Measurements from ENCODE around the gene PRKACA.

Gene PRKACA

DNA sequence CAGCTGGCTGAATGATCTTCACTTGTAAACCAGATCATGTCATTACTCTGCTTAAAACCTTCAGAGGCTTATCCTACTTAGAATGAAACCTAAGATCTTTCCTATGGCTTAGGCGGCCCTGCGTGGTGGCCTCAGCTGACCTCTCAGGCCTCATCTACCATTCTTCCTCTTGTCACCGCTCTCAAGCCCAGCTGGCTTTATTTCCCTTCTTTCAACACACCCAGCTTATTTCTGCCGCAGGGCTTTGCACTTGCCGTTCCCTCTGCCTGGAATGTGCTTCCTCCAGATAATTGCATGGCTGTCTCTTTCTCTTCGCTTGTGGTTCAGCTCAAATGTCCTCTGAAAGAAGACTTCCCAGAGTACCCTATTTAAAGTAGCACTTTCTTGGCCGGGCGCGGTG, 22.4 kb upstream of the PRKACA start:
- no peak for TF ChIP-seq POLR2A (IDR thresholded peaks at IDR 0.05; ENCODE audit: low read depth, low read length)

DNA sequence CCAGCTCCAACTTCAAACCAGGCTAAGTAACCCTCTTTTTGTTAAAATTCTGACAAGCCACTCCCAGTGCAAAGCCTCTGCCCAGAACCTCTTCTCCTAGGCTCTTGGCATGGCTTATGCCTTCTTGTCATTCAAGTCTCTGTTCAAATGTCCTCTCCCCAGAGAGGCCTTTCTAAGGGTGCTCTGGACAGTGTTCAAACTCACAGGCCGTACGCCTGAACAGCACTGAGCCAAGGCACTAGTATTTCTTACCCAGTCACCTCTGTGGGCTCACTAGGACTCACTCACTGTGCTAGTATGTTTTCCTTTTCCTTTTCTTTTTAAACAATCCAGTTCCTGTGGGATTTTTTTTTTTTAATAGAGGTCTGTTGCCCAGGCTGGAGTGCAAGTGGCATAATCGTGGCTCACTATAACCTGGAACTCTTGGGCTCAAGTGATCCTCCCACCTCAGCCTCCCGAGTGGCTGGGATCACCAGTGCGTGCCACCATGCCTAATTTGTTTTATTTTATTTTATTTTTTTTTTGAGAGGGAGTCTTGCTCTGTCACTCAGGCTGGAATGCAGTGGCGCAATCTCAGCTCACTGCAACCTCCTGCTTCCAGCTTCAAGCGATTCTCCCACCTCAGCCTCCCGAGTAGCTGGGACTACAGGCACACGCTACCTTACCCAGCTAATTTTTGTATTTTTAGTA, 21.2 kb upstream of the PRKACA start:
- FAIRE-seq (no peak), DNase-seq (ENCODE audit: insufficient read length, low spot score) (no peak)
- no peak for TF ChIP-seq POLR2A (IDR thresholded peaks at IDR 0.05; ENCODE audit: low read depth, low read length)

More for the DNA sequence above, 22.4 kb upstream of the PRKACA start:
- FAIRE-seq (no peak), DNase-seq (ENCODE audit: insufficient read length, low spot score) (no peak)

- FAIRE-seq (peak; percentile 70), DNase-seq (ENCODE audit: insufficient read length, low spot score) (peak; percentile 95)
- peak; percentile 96 for TF ChIP-seq POLR2A (IDR thresholded peaks at IDR 0.05; ENCODE audit: low read depth, low read length)
These were observed 19.1 kb upstream of the PRKACA start, which contains the start of gene ASF1B for GRCh38 chr19:14136509-14137281. TSS of gene ASF1B (minus strand) at chr19:14136589. CDS start at chr19:14136456, 133 bp downstream.

DNA sequence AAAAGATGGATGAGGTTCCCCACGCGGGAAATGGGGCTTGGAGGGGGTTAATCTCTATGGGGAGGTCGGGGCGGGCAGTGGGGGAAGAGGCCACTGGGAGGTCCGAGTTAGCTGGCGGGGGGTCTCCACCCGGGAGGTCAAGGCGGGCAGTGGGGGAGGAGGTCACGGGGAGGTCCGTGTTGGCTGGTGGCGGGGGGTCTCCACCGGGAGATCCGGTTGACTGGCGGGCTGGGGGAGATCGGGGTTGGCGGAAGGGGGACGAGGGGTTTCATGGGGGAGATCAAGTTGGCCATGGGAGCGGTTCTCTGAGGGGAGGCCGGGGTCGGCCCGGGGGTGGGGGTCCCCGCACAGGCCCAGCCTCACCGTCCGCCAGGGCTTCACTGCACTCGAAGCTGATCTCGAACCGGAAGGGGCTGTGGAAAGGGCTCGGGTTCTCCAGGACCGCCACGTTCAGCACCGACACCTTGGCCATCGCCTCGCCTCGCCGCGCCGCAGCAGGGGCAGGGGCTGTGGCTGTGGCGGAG, 18.5 kb upstream of the PRKACA start:
- FAIRE-seq (no peak), DNase-seq (ENCODE audit: insufficient read length, low spot score) (no peak)
- no peak for TF ChIP-seq POLR2A (IDR thresholded peaks at IDR 0.05; ENCODE audit: low read depth, low read length)

- DNase-seq (ENCODE audit: insufficient read length, low spot score), result no peak
- FAIRE-seq, result no peak
- TF ChIP-seq POLR2A (IDR thresholded peaks at IDR 0.05; ENCODE audit: low read depth, low read length), result no peak
These were observed 17.8 kb upstream of the PRKACA start for GRCh38 chr19:14135355-14135754.

GRCh38 chr19:14127929-14128509, 10.5 kb upstream of the PRKACA start:
- no peak for FAIRE-seq
- no peak for TF ChIP-seq POLR2A (IDR thresholded peaks at IDR 0.05; ENCODE audit: low read depth, low read length)
- DNase-seq (ENCODE audit: insufficient read length, low spot score), result no peak

DNA sequence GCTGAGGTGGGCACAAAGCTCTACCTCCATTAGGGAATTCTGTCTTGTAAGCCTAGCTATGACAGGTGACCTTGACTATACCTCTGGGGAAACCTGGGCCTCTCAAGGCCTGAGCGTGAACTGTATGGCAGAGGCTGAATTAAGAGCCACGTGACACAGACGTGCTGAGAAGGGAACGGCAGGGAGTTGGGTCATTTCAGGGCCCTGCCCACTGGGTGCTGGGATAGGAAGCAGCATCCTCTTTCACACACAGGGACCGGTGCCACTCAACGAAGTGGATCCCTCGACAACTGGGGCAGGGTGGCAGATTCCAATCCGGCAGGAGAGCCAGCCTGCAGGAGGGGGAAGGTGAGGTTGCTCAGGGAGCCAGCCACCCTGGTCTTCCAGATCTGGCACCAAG, 9.6 kb upstream of the PRKACA start:
- no peak for FAIRE-seq
- DNase-seq (ENCODE audit: insufficient read length, low spot score), result no peak
- TF ChIP-seq POLR2A (IDR thresholded peaks at IDR 0.05; ENCODE audit: low read depth, low read length), result no peak

DNA sequence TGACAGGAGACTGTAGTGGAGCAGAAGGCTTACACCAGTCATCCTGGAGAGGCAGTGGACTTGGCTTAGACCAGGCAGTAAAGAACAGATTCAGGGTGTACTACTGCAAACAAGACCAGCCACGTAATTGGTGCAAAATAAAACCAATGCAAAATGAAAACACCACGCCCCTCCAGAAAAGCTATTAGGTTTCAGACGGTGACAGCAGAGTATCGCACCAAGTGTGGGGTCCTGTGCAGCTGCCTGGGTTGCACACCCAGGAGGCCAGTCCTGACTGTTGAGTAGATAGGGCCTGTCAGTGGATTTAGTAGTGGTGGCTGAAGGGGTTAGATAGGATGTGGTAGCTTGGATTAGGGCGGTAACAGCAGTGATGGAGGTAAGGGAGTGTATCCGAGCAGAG, 5.4 kb upstream of the PRKACA start:
- no peak for DNase-seq (ENCODE audit: insufficient read length, low spot score)
- no peak for TF ChIP-seq POLR2A (IDR thresholded peaks at IDR 0.05; ENCODE audit: low read depth, low read length)
- FAIRE-seq, result no peak

- TF ChIP-seq POLR2A (IDR thresholded peaks at IDR 0.05; ENCODE audit: low read depth, low read length), result no peak
- FAIRE-seq (no peak), DNase-seq (ENCODE audit: insufficient read length, low spot score) (no peak)
These were observed 2.9 kb upstream of the PRKACA start for GRCh38 chr19:14120497-14120780.

GRCh38 chr19:14119644-14120496, 2.3 kb upstream of the PRKACA start:
- FAIRE-seq (no peak), DNase-seq (ENCODE audit: insufficient read length, low spot score) (no peak)
- no peak for TF ChIP-seq POLR2A (IDR thresholded peaks at IDR 0.05; ENCODE audit: low read depth, low read length)

GRCh38 chr19:14119146-14119545, 1.6 kb upstream of the PRKACA start:
- no peak for DNase-seq (ENCODE audit: insufficient read length, low spot score)
- FAIRE-seq, result no peak
- TF ChIP-seq POLR2A (IDR thresholded peaks at IDR 0.05; ENCODE audit: low read depth, low read length), result no peak

DNA sequence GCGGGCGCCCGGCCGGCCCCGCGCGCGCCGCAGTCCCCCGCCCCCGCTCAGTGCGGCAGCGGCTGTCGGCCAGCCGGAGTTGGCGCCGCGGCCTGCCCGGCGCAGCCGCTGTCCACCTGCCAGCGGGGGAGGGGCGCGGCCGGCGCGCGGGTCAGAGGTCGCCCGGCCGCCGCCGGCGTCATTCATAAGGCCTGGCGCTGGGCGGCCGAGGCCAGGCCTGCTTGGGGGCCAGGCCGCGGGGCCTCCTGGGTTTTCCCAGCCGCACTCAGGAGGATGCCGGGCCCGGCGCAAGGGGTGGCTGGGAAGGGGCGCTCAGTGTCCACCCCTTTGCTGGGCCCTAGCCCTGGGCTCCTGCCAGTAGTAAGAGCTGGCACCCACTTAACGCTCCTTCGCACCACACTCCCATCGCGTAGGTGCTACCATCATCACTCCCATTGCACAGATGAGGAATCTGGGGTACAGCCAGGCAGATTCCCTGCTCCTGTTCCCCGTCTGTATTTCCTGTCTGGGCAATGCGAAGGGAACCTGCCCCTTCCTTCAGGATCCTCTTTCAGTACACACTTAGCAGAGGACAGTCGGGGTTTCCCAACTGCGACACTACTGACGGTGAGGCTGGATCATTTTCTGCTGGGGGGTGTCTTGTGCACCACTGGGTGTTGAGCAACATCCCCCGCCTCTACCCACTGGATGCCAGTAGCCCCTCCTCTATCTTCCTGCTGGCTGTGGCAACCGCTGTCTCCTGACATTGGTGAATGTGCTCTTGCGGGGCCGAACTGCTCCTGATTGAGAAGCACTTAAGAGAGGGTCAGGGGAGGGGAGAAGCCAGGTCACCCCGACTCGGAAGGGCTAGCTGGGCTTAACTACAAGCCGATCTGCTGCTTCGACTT, 846 bp upstream of the PRKACA start:
- 0 out of 2 replicates have a peak, but pooled peaks have one; percentile 25 for TF ChIP-seq POLR2A (IDR thresholded peaks at IDR 0.05; ENCODE audit: low read depth, low read length)
- FAIRE-seq (no peak), DNase-seq (ENCODE audit: insufficient read length, low spot score) (no peak)
